ENCODE results near the gene RNU5D-1. TPM values are rescaled to one million over a fixed set of nuclear protein-coding genes. Genes with fewer than 3 reads are reported as not detected.

Gene RNU5D-1
- total RNA-seq, 4 donors from 2014 or later, result not detected

DNA sequence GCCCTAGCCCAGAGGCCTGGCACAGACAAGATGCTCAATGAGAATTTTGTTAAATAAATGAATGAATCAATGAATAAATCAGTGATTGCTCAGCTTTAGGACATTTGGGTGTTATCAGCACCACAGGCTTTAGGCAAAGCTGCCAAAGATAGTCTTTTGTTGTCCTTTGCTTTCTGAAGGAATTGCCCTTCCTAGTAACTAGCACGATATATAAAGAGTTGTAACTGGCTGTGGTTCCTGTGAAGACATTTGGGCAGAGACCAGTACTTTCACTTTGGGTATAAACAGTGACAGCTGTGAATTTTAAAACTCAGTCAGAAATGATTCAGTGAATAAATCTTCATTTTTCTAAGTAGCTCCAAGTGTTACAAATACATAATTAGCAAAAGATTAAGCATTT lies 13.3 kb downstream of the RNU5D-1 start:
- no peak for DNase-seq (ENCODE audit: low spot score in 2 of 2)
- 43 to 46% methylated on average over 1 of the region's 1 CpG for WGBS, 2 donors
- no peak overlapping the region for H3K4me3 ChIP-seq (ENCODE audit: low read depth, poor library complexity, severe bottlenecking)
- TF ChIP-seq, protein P1, sequence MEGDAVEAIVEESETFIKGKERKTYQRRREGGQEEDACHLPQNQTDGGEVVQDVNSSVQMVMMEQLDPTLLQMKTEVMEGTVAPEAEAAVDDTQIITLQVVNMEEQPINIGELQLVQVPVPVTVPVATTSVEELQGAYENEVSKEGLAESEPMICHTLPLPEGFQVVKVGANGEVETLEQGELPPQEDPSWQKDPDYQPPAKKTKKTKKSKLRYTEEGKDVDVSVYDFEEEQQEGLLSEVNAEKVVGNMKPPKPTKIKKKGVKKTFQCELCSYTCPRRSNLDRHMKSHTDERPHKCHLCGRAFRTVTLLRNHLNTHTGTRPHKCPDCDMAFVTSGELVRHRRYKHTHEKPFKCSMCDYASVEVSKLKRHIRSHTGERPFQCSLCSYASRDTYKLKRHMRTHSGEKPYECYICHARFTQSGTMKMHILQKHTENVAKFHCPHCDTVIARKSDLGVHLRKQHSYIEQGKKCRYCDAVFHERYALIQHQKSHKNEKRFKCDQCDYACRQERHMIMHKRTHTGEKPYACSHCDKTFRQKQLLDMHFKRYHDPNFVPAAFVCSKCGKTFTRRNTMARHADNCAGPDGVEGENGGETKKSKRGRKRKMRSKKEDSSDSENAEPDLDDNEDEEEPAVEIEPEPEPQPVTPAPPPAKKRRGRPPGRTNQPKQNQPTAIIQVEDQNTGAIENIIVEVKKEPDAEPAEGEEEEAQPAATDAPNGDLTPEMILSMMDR (IDR thresholded peaks at IDR 0.05), result no peak
- TF ChIP-seq POLR2A (IDR thresholded peaks at IDR 0.05), result no peak
- intact Hi-C loops (cut with DNase I; ENCODE audit: low total_unique reads), result no loop called here

DNA sequence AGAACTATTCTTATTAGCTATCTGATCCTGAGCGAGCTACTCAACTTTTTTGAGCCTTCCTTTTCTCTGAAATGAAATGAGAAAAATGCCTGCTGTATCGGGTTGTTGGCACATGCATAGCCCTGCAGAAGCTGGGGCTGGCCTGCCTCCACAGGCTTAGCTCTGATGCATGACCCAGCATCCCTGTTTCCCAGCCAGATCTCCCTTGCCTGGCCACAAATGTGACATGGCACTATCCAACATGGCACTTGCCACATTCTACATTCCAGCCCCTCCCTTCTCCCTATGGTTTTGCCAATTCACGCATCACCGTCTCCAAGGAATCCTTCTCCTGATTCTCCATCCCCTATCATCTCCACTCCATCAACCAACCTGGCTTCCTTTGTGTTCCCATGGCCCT lies 13.8 kb downstream of the RNU5D-1 start:
- 65 to 68% methylated on average over 4 of the region's 4 CpGs for WGBS, 2 donors
- H3K4me3 ChIP-seq (ENCODE audit: low read depth, poor library complexity, severe bottlenecking), result no peak overlapping the region
- intact Hi-C loops (cut with DNase I; ENCODE audit: low total_unique reads), result no loop called here
- no peak for DNase-seq (ENCODE audit: low spot score in 2 of 2)
- TF ChIP-seq, protein P1 (IDR thresholded peaks at IDR 0.05), result no peak
- TF ChIP-seq POLR2A (IDR thresholded peaks at IDR 0.05), result no peak

DNA sequence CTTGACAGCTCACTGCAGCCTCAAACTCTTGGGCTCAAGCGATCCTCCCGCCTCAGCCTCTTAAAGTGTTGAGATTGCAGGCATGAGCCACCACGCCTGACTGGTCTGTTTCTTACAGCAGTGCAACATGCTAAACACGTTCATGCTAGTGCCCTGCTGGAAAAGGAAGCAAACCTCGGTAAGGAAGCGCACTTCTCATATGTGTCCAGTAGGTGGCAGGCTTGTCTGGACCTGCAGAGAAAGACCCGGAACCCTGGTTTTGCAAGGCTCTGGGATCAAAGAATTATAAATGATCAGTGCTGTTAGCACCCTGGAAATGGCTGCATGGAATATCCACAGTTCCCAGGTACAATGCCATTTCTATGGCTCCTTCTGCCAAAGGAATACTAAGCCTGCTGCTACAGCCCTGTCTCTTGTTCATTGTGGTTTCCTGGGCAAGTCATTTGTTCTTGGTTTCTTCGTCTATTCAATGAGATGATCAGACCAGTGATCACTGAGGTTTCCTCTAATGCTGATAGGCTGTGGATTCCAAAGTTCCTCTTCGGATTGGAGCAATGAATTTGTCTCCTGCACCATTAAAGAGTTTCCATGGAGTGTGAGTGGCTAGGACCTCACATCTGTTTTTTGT lies 15.9 kb downstream of the RNU5D-1 start:
- peak in 1 of 2 donors; percentile 63 for DNase-seq (ENCODE audit: low spot score in 2 of 2)
- 9 to 12% methylated on average over 9 of the region's 9 CpGs for WGBS, 2 donors
- H3K4me3 ChIP-seq (ENCODE audit: low read depth, poor library complexity, severe bottlenecking), result no peak overlapping the region
- intact Hi-C loops (cut with DNase I; ENCODE audit: low total_unique reads), result no loop called here
- TF ChIP-seq, protein P1 (IDR thresholded peaks at IDR 0.05), result peak in 1 of 3 donors; percentile 51
- no peak for TF ChIP-seq POLR2A (IDR thresholded peaks at IDR 0.05)

DNA sequence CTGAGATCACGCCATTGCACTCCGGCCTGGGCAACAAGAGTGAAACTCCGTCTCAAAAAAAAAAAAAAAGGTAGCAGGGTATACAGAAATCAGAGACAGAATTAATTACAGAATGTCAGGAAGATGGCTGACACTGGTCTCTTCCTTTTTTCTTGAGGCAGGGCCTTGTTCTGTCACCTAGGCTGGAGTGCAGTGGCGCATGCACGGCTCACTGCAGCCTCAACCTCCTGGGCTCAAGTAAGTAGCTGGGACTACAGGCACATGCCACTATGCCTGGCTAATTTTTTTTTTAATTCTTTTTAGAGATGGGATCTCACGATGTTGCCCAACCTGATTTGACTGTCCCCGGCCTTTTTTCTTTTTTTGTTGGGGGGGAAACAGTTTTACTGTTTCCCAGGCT lies 16.4 kb downstream of the RNU5D-1 start:
- intact Hi-C loops (cut with DNase I; ENCODE audit: low total_unique reads), result no loop called here
- TF ChIP-seq, protein P1 (IDR thresholded peaks at IDR 0.05), result no peak
- TF ChIP-seq POLR2A (IDR thresholded peaks at IDR 0.05), result no peak
- 89 to 91% methylated on average over 7 of the region's 7 CpGs for WGBS, 2 donors
- no peak overlapping the region for H3K4me3 ChIP-seq (ENCODE audit: low read depth, poor library complexity, severe bottlenecking)
- no peak for DNase-seq (ENCODE audit: low spot score in 2 of 2)

DNA sequence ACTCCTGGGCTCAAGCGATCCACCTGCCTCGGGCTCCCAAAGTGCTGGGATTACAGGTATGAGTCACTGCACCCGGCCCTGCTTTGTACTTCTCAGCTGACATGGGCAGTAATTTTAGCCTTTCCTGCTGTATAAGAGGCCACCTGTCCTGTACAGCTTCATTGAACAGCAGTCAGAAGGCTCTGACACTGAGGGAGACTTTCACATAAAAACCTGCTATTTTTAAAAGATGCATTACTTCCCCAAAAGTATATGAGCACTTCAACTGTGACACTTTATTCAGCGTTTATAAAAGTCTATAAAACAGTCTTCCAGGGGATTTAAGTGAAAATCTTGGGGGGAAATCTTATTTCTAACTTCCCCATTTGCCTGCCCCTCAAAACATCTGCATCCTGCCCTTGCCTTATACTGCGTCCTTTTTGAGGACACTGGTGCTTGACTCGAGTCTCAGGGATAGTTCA lies 17.6 kb downstream of the RNU5D-1 start:
- TF ChIP-seq POLR2A (IDR thresholded peaks at IDR 0.05), result no peak
- TF ChIP-seq, protein P1 (IDR thresholded peaks at IDR 0.05), result no peak
- WGBS, 2 donors, result 38 to 61% methylated on average over 6 of the region's 6 CpGs
- no peak overlapping the region for H3K4me3 ChIP-seq (ENCODE audit: low read depth, poor library complexity, severe bottlenecking)
- DNase-seq (ENCODE audit: low spot score in 2 of 2), result no peak
- intact Hi-C loops (cut with DNase I; ENCODE audit: low total_unique reads), result no loop called here

Data from lower leg skin (tissue), 4 donors.